GM12865 (cell line): ENCODE results near the gene UPF1.

Experiments
- DNase-seq: peaks from one replicate; pipeline ENCODE4 v3.0.0; 2010; ENCODE audit warnings: low read depth
- H3K4me3 ChIP-seq: 2 replicates; pipeline ENCODE4 v1.5.1; 2011; ENCODE audit warnings: mild to moderate bottlenecking, low read depth, low read length, control low read depth
- CTCF ChIP-seq: IDR thresholded peaks from 2 replicates; pipeline ENCODE4 v1.5.1; 2011; ENCODE audit warnings: low read length, control low read depth, low read depth, inconsistent platforms; ENCODE audit not compliant: insufficient read depth; ENCODE audit errors: missing control alignments

Gene UPF1

GRCh38 chr19:18846862-18847548 is 15.2 kb downstream of the UPF1 start:
- H3K4me3 ChIP-seq, result no peak overlapping the region
- DNase-seq, result peak; percentile 78
- TF ChIP-seq CTCF, result peak; percentile 92

GRCh38 chr19:18847549-18848463 is 16.0 kb downstream of the UPF1 start:
- H3K4me3 ChIP-seq, result no peak overlapping the region
- no peak for TF ChIP-seq CTCF
- no peak for DNase-seq

GRCh38 chr19:18848878-18849661 is 17.3 kb downstream of the UPF1 start:
- DNase-seq, result peak; percentile 52
- H3K4me3 ChIP-seq, result no peak overlapping the region; the same call in 1 of the 2 replicates
- no peak for TF ChIP-seq CTCF

- TF ChIP-seq CTCF, result no peak
- no peak overlapping the region for H3K4me3 ChIP-seq
- peak; percentile 69 for DNase-seq
Observed at GRCh38 chr19:18849838-18850400, 18.2 kb downstream of the UPF1 start.

- no peak for DNase-seq
- no peak for TF ChIP-seq CTCF
Observed at GRCh38 chr19:18850471-18851375, 19.0 kb downstream of the UPF1 start.

More at GRCh38 chr19:18850471-18851375, 19.0 kb downstream of the UPF1 start:
- H3K4me3 ChIP-seq, result no peak overlapping the region
